ENCODE data around the gene PCOLCE2. TPM values are rescaled to one million over a fixed set of nuclear protein-coding genes. Genes with fewer than 3 reads are reported as not detected.

PCOLCE2 gene
- total and polyA plus RNA-seq, 10 of the 15 experiments (the other 5 are each of a cell fraction or from before 2014, with no cell fraction given), result 0.11 to 7.6 (median 0.40) TPM

DNA sequence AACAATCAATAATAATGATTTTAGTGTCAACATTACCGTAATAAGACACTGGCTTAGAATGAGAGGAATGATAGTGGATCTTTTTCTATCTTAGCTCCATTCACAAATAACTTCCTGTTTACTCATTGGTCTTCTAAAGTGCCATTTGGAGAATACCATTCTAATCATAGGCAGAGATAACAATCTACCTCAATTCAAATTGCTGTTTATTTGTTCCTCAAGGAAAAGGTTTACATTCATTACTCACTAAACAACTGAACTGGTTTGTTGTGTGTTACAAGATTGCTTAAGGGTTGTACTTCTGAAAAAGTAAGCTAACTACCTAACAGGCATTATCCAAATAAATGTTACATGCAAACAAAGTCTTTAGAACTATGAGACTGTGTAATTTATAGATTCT, 8.1 kb upstream of the PCOLCE2 start:
- no peak for ATAC-seq
- Histone ChIP-seq H2AFZ (ENCODE audit: control insufficient read depth, low read depth, low read length) (no peak overlapping the region), H3K27me3 (replicated peaks in 1 of 2; ENCODE audit: control insufficient read depth in 2 of 2, insufficient read depth in 2 of 2, low read length in 1 of 2) (no peaks in the 10 kb centered on the region), H3K36me3 (ENCODE audit: control insufficient read depth in 2 of 2, insufficient read depth in 2 of 2, low read length in 1 of 2) (no peaks in the 10 kb centered on the region), H3K79me2 (ENCODE audit: control insufficient read depth, insufficient read depth, low read length) (no peaks in the 10 kb centered on the region), H3K27ac (ENCODE audit: control insufficient read depth, insufficient read depth) (no peak overlapping the region), H3K4me1 (ENCODE audit: control insufficient read depth, insufficient read depth, low read length) (no peaks in the 10 kb centered on the region), H3K4me2 (ENCODE audit: control insufficient read depth, insufficient read depth) (no peak overlapping the region), H3K4me3 (no peak overlapping the region), H3K9ac (ENCODE audit: control insufficient read depth, insufficient read depth, low read length) (no peak overlapping the region), H3K9me3 (replicated peaks; ENCODE audit: control insufficient read depth, insufficient read depth, low read length) (no peaks in the 10 kb centered on the region), H4K20me1 (ENCODE audit: control insufficient read depth, insufficient read depth) (no peaks in the 10 kb centered on the region)
- no TSS peak for BruUV-seq (replicated peaks)
- DNase-seq (ENCODE audit: low read depth, low spot score), result no peak
- SMC1A ChIA-PET (ENCODE audit: uncharacterized antibody, unreplicated experiment), result interaction anchor here (0.9 kb wide), 1 partner anchor 11 kb away, joined by 4 read pairs; no protein-coding TSS in a partner anchor
- intact Hi-C loops (cut with micrococcal nuclease; ENCODE audit: unreplicated experiment), result no loop called here
- 44% methylated on average over 1 of the region's 1 CpG for WGBS (ENCODE audit: insufficient coverage, insufficient replicate concordance, low lambda C conversion rate, missing lambda C conversion rate)
- CTCF ChIA-PET, result interaction anchor here (0.9 to 1.3 kb wide), 2 partner anchors 68 to 99 kb away, joined by 3 to 4 read pairs; no protein-coding TSS in a partner anchor
- TF ChIP-seq, protein P1, sequence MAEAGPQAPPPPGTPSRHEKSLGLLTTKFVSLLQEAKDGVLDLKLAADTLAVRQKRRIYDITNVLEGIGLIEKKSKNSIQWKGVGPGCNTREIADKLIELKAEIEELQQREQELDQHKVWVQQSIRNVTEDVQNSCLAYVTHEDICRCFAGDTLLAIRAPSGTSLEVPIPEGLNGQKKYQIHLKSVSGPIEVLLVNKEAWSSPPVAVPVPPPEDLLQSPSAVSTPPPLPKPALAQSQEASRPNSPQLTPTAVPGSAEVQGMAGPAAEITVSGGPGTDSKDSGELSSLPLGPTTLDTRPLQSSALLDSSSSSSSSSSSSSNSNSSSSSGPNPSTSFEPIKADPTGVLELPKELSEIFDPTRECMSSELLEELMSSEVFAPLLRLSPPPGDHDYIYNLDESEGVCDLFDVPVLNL (IDR thresholded peaks at IDR 0.05; ENCODE audit: low read depth, low read length), result no peak
- TF ChIP-seq ZNF384 (IDR thresholded peaks at IDR 0.05; ENCODE audit: borderline replicate concordance, low read depth, low read length), result no peak
- TF ChIP-seq ATF7 (IDR thresholded peaks at IDR 0.05; ENCODE audit: low read depth), result no peak
- no peak for TF ChIP-seq SPI1 (IDR thresholded peaks at IDR 0.05; ENCODE audit: borderline replicate concordance, insufficient read depth, low read depth, low read length)
- TF ChIP-seq TCF3 (IDR thresholded peaks at IDR 0.05; ENCODE audit: borderline replicate concordance, insufficient read depth, low read depth, low read length), result no peak
- TF ChIP-seq RFX5 (IDR thresholded peaks at IDR 0.05; ENCODE audit: low read depth, low read length), result no peak
- TF ChIP-seq, protein P2, sequence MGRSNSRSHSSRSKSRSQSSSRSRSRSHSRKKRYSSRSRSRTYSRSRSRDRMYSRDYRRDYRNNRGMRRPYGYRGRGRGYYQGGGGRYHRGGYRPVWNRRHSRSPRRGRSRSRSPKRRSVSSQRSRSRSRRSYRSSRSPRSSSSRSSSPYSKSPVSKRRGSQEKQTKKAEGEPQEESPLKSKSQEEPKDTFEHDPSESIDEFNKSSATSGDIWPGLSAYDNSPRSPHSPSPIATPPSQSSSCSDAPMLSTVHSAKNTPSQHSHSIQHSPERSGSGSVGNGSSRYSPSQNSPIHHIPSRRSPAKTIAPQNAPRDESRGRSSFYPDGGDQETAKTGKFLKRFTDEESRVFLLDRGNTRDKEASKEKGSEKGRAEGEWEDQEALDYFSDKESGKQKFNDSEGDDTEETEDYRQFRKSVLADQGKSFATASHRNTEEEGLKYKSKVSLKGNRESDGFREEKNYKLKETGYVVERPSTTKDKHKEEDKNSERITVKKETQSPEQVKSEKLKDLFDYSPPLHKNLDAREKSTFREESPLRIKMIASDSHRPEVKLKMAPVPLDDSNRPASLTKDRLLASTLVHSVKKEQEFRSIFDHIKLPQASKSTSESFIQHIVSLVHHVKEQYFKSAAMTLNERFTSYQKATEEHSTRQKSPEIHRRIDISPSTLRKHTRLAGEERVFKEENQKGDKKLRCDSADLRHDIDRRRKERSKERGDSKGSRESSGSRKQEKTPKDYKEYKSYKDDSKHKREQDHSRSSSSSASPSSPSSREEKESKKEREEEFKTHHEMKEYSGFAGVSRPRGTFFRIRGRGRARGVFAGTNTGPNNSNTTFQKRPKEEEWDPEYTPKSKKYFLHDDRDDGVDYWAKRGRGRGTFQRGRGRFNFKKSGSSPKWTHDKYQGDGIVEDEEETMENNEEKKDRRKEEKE (IDR thresholded peaks at IDR 0.05), result no peak
- no peak for TF ChIP-seq MEF2A (IDR thresholded peaks at IDR 0.05; ENCODE audit: insufficient read depth, low read depth, low read length)
- no peak for TF ChIP-seq CBX5 (IDR thresholded peaks at IDR 0.05; ENCODE audit: low read depth)
- no peak for TF ChIP-seq POU2F2 (IDR thresholded peaks at IDR 0.05; ENCODE audit: borderline replicate concordance, low read depth, low read length)
- TF ChIP-seq ZNF207 (IDR thresholded peaks at IDR 0.05; ENCODE audit: borderline replicate concordance), result no peak
- no peak for TF ChIP-seq NFYA (IDR thresholded peaks at IDR 0.05; ENCODE audit: borderline replicate concordance, low read depth, low read length)
- TF ChIP-seq ZNF622 (IDR thresholded peaks at IDR 0.05), result no peak
- TF ChIP-seq, protein P3, sequence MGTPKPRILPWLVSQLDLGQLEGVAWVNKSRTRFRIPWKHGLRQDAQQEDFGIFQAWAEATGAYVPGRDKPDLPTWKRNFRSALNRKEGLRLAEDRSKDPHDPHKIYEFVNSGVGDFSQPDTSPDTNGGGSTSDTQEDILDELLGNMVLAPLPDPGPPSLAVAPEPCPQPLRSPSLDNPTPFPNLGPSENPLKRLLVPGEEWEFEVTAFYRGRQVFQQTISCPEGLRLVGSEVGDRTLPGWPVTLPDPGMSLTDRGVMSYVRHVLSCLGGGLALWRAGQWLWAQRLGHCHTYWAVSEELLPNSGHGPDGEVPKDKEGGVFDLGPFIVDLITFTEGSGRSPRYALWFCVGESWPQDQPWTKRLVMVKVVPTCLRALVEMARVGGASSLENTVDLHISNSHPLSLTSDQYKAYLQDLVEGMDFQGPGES (IDR thresholded peaks at IDR 0.05), result no peak
- no peak for FAIRE-seq
- POLR2A ChIA-PET, result no interaction called here
- RAD21 ChIA-PET (ENCODE audit: unreplicated experiment), result no interaction called here
- in situ Hi-C loops (cut with MboI), result no loop called here

Measured in GM12878 (cell line).